GM18511 (cell line): ENCODE data around the gene GNGT1.

Source experiments
- ATAC-seq: cut with Tn5 transposase; IDR thresholded peaks from one replicate; pipeline ENCODE4 v1.9.1; 2021; ENCODE audit warnings: mild to moderate bottlenecking, moderate library complexity; ENCODE audit not compliant: unreplicated experiment

Gene GNGT1

GRCh38 chr7:93938293-93938692 lies 31.9 kb downstream of the GNGT1 start:
- no peak for ATAC-seq

GRCh38 chr7:93941945-93942344 lies 35.6 kb downstream of the GNGT1 start:
- no peak for ATAC-seq

GRCh38 chr7:93943816-93944540 lies 37.6 kb downstream of the GNGT1 start:
- ATAC-seq, result no peak

- no peak for ATAC-seq
Measured at GRCh38 chr7:93944673-93945072, 38.3 kb downstream of the GNGT1 start.

- no peak for ATAC-seq
Measured at GRCh38 chr7:93945083-93945482, 38.7 kb downstream of the GNGT1 start.

GRCh38 chr7:93945756-93946535 lies 39.6 kb downstream of the GNGT1 start:
- no peak for ATAC-seq

- ATAC-seq, result no peak
Measured at GRCh38 chr7:93948106-93948505, 41.7 kb downstream of the GNGT1 start.

- ATAC-seq, result no peak
Measured at GRCh38 chr7:93948873-93949272, 42.5 kb downstream of the GNGT1 start.

- no peak for ATAC-seq
Measured at GRCh38 chr7:93949423-93949822, 43.1 kb downstream of the GNGT1 start.

- peak; percentile 96 for ATAC-seq
Measured at GRCh38 chr7:93955304-93955703, 48.9 kb downstream of the GNGT1 start.

- ATAC-seq, result no peak
Measured at GRCh38 chr7:93957767-93958166, 51.4 kb downstream of the GNGT1 start.

- ATAC-seq, result no peak
Measured at GRCh38 chr7:93958216-93958615, 51.8 kb downstream of the GNGT1 start.

GRCh38 chr7:93958651-93959050 lies 52.3 kb downstream of the GNGT1 start:
- no peak for ATAC-seq
